ENCODE data around the gene RANBP3.

RANBP3 gene

GRCh38 chr19:6020972-6021805 lies 43.2 kb upstream of the RANBP3 start:
- TF ChIP-seq TCF12 (IDR thresholded peaks at IDR 0.05; ENCODE audit: low read depth) (no peak), CEBPB (IDR thresholded peaks at IDR 0.05) (no peak), ZBTB7A (IDR thresholded peaks at IDR 0.05; ENCODE audit: low read depth) (no peak), TAF1 (IDR thresholded peaks at IDR 0.05; ENCODE audit: low read depth) (no peak), EP300 (IDR thresholded peaks at IDR 0.05; ENCODE audit: borderline replicate concordance) (no peak), NFIC (IDR thresholded peaks at IDR 0.05) (no peak), CREB1 (IDR thresholded peaks at IDR 0.05; ENCODE audit: low read depth) (no peak), RAD21 (IDR thresholded peaks at IDR 0.05; ENCODE audit: low read depth) (no peak), FOXM1 (IDR thresholded peaks at IDR 0.05; ENCODE audit: borderline replicate concordance, low read depth) (no peak), TEAD4 (IDR thresholded peaks at IDR 0.05) (no peak), YY1 (IDR thresholded peaks at IDR 0.05; ENCODE audit: low read depth) (no peak), EGR1 (IDR thresholded peaks at IDR 0.05) (no peak)
- TF ChIP-seq, protein P1, sequence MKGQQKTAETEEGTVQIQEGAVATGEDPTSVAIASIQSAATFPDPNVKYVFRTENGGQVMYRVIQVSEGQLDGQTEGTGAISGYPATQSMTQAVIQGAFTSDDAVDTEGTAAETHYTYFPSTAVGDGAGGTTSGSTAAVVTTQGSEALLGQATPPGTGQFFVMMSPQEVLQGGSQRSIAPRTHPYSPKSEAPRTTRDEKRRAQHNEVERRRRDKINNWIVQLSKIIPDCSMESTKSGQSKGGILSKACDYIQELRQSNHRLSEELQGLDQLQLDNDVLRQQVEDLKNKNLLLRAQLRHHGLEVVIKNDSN (IDR thresholded peaks at IDR 0.05): no peak
- TF ChIP-seq, protein P2, sequence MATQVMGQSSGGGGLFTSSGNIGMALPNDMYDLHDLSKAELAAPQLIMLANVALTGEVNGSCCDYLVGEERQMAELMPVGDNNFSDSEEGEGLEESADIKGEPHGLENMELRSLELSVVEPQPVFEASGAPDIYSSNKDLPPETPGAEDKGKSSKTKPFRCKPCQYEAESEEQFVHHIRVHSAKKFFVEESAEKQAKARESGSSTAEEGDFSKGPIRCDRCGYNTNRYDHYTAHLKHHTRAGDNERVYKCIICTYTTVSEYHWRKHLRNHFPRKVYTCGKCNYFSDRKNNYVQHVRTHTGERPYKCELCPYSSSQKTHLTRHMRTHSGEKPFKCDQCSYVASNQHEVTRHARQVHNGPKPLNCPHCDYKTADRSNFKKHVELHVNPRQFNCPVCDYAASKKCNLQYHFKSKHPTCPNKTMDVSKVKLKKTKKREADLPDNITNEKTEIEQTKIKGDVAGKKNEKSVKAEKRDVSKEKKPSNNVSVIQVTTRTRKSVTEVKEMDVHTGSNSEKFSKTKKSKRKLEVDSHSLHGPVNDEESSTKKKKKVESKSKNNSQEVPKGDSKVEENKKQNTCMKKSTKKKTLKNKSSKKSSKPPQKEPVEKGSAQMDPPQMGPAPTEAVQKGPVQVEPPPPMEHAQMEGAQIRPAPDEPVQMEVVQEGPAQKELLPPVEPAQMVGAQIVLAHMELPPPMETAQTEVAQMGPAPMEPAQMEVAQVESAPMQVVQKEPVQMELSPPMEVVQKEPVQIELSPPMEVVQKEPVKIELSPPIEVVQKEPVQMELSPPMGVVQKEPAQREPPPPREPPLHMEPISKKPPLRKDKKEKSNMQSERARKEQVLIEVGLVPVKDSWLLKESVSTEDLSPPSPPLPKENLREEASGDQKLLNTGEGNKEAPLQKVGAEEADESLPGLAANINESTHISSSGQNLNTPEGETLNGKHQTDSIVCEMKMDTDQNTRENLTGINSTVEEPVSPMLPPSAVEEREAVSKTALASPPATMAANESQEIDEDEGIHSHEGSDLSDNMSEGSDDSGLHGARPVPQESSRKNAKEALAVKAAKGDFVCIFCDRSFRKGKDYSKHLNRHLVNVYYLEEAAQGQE (IDR thresholded peaks at IDR 0.05; ENCODE audit: low read depth): no peak
- TF ChIP-seq, protein P3, sequence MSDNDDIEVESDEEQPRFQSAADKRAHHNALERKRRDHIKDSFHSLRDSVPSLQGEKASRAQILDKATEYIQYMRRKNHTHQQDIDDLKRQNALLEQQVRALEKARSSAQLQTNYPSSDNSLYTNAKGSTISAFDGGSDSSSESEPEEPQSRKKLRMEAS (IDR thresholded peaks at IDR 0.05): no peak

DNA sequence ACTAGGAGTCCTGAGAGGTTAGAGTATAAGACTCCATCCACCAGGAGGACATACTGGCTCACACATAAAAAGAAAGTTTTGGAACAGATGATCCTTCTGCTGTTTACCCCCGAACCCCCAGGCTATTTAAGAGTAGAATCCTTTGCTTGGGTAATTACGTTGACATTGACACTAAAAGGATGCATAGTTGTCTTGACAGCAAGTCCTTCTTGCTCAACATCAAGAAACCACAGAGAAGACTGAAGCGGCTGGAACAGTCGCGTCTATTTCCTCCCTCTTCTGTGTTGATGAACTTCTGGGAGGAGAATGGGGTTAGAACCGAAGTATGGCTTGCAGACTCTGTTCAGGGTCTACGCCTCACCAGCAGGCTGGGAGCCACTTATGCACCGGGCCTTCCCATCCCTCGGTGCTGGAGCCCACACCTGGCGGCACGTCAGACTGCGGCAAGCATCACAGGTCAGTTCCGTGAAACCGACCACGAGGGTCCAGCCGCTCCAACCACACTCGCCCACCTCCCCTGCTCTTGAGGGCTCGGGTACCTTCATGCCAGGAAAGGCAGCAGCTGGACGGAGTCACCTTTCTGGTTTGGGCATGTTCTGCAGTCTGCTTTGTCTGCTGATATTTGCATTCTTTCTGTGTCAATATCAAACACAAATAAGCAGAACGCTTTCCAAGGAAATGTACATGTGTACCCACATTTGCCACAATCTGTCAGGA lies 42.4 kb upstream of the RANBP3 start:
- TF ChIP-seq RAD21 (IDR thresholded peaks at IDR 0.05; ENCODE audit: low read depth): no peak
- no peak for TF ChIP-seq EP300 (IDR thresholded peaks at IDR 0.05; ENCODE audit: borderline replicate concordance)
- TF ChIP-seq, protein P2 (IDR thresholded peaks at IDR 0.05; ENCODE audit: low read depth): no peak
- no peak for TF ChIP-seq TAF1 (IDR thresholded peaks at IDR 0.05; ENCODE audit: low read depth)
- TF ChIP-seq, protein P3 (IDR thresholded peaks at IDR 0.05): no peak
- no peak for TF ChIP-seq TCF12 (IDR thresholded peaks at IDR 0.05; ENCODE audit: low read depth)
- no peak for TF ChIP-seq EGR1 (IDR thresholded peaks at IDR 0.05)

GRCh38 chr19:6018786-6019185 lies 40.8 kb upstream of the RANBP3 start:
- TF ChIP-seq CEBPB (IDR thresholded peaks at IDR 0.05) (no peak), TCF12 (IDR thresholded peaks at IDR 0.05; ENCODE audit: low read depth) (no peak), EP300 (IDR thresholded peaks at IDR 0.05; ENCODE audit: borderline replicate concordance) (no peak), EGR1 (IDR thresholded peaks at IDR 0.05) (no peak), YY1 (IDR thresholded peaks at IDR 0.05; ENCODE audit: low read depth) (no peak), TAF1 (IDR thresholded peaks at IDR 0.05; ENCODE audit: low read depth) (no peak), RAD21 (IDR thresholded peaks at IDR 0.05; ENCODE audit: low read depth) (no peak), ZBTB7A (IDR thresholded peaks at IDR 0.05; ENCODE audit: low read depth) (no peak), NFIC (IDR thresholded peaks at IDR 0.05) (no peak), FOXM1 (IDR thresholded peaks at IDR 0.05; ENCODE audit: borderline replicate concordance, low read depth) (no peak), CREB1 (IDR thresholded peaks at IDR 0.05; ENCODE audit: low read depth) (no peak), TEAD4 (IDR thresholded peaks at IDR 0.05) (no peak)
- TF ChIP-seq, protein P2 (IDR thresholded peaks at IDR 0.05; ENCODE audit: low read depth): no peak
- TF ChIP-seq, protein P1 (IDR thresholded peaks at IDR 0.05): no peak
- TF ChIP-seq, protein P3 (IDR thresholded peaks at IDR 0.05): no peak
